Middle frontal gyrus (tissue), 1 donor: ENCODE results near the gene CCNQ.

ENCODE experiments used
- DNase-seq: peaks from one replicate; pipeline ENCODE4 v3.0.0-alpha.2; 2015; ENCODE audit warnings: low spot score; ENCODE audit errors: extremely low spot score

CCNQ gene

DNA sequence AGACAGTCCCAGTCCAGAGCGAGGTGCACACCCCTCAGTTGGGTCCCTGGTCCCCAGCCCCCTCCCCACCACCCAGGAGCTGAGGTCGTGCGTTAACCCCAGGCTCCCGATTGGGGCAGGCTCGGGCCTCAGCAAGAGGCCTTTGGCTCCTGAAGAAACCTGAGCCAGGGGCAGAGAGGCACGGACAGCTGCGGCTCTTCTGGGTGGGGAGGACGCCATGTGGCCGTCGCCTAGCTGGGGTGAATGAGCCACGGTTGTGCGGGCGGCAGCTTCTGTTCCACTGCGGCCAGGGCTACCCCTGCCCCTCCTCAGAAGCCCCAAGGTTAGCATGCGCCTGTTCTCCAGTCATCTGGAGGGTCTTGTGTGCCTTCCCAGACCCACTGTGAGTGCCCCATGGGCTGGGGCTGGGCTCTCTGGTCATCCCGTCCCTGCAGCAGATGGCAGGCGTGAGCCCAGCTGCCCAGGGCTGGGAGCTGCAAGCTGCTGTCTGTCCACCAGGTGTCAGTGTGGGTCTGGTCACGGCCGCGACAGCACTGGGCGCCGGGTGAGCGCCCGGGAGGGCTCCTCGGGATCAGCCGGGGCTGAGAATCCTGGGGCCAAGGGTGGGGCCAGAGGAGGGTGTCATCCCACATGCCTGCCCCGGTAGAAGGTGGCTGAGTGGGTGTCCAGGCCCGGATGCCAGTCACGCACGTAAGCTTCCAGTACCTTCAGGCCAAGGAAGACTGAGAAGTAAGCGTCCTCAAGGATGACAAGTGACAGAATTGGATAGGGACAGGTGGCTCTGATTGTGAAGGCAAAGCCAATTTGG, 59.6 kb downstream of the CCNQ start:
- DNase-seq = no peak

DNA sequence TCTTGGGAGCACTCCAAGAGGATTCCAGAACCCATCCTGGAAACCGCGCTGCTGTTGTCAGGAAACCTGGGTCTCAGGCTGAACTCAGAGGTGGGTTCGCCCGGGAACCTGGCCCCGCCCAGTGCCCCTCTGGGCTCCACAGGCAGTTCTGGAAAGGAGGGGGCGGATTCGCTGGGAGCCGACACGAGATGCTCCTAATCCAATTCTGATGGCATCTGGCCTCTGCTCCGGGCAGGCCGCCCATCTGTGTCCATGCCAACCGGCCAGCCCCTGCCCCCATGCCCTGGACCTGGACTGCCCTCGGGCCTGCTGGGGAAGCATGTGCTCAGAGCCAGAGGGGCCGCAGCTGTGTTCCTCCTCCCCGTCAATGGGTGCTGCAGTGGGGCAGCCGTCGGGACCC, 60.5 kb downstream of the CCNQ start:
- DNase-seq = no peak
